Measurements from ENCODE around the gene RNASEH1. TPM values are rescaled to one million over a fixed set of nuclear protein-coding genes. Genes with fewer than 3 reads are reported as not detected.

The RNASEH1 gene
- total and polyA plus RNA-seq, 2 of the 4 experiments (the other 2 are of a cell fraction) = 23.5 to 23.7 TPM

- H2BK5ac ChIP-seq (ENCODE audit: low read depth, low read length, poor library complexity, severe bottlenecking) = no peak overlapping the region
- H3K14ac ChIP-seq (replicated peaks; ENCODE audit: low read depth, low read length) = no peak overlapping the region
- POLR2A ChIA-PET (ENCODE audit: unreplicated experiment) = no interaction called here
- no peak overlapping the region for H2BK20ac ChIP-seq (ENCODE audit: low read depth, low read length)
- no peaks in the 10 kb centered on the region for H3K9me3 ChIP-seq (ENCODE audit: control insufficient read depth, insufficient read depth, low read length)
- no peak overlapping the region for H3K4me3 ChIP-seq (ENCODE audit: insufficient read depth, low read depth, low read length)
- H4K20me1 ChIP-seq (ENCODE audit: insufficient read depth, low read length) = no peaks in the 10 kb centered on the region
- no peak overlapping the region for H3K4me2 ChIP-seq (ENCODE audit: low read depth, low read length)
- H3K4me1 ChIP-seq (ENCODE audit: control insufficient read depth, insufficient read depth, low read length) = 0 out of 2 replicates have a peak, but pooled peaks cover 2% of the 10 kb centered on the region
- no peak overlapping the region for H4K5ac ChIP-seq (ENCODE audit: low read depth, low read length)
- no TSS peak for BruUV-seq (replicated peaks)
- no peak overlapping the region for H2BK15ac ChIP-seq (ENCODE audit: low read depth, low read length)
- H4K8ac ChIP-seq (ENCODE audit: low read depth in 2 of 2, low read length in 2 of 2) = no peak overlapping the region
- TF ChIP-seq CTCF (conservative IDR thresholded peaks at IDR 0.05; ENCODE audit: low read depth, low read length) (no peak), POLR2A (IDR thresholded peaks at IDR 0.05; ENCODE audit: low read depth, low read length) (no peak), RFX5 (IDR thresholded peaks at IDR 0.05; ENCODE audit: low read depth, low read length) (no peak), MAZ (IDR thresholded peaks at IDR 0.05; ENCODE audit: borderline replicate concordance, low read depth, low read length) (no peak), SMC3 (IDR thresholded peaks at IDR 0.05; ENCODE audit: low read depth, low read length) (no peak), RCOR1 (IDR thresholded peaks at IDR 0.05; ENCODE audit: insufficient replicate concordance, low read length) (no peak), MAFK (IDR thresholded peaks at IDR 0.05; ENCODE audit: low read depth, low read length) (no peak), ELK1 (IDR thresholded peaks at IDR 0.05; ENCODE audit: borderline replicate concordance, low read depth, low read length) (no peak)
- CTCF ChIA-PET = interaction anchor here (0.7 kb wide), 1 partner anchor 31 kb away, joined by 7 read pairs; no protein-coding TSS in a partner anchor
- in situ Hi-C loops (cut with MboI; ENCODE audit: low sequenced_read_pairs) = no loop called here
- no peaks in the 10 kb centered on the region for H3K27me3 ChIP-seq (ENCODE audit: control insufficient read depth, insufficient read depth, low read length)
- H3K23ac ChIP-seq (ENCODE audit: low read depth, low read length) = no peak overlapping the region
- no CpG with 5 or more reads among the region's 3 CpGs for WGBS, 2 experiments (ENCODE audit: extremely low coverage in 2 of 2, insufficient read length in 1 of 2)
- H3K18ac ChIP-seq (ENCODE audit: low read depth, low read length) = no peak overlapping the region
- no peak overlapping the region for H3K9ac ChIP-seq (ENCODE audit: low read depth, low read length)
- peaks cover 14% of the 10 kb centered on the region for H3K36me3 ChIP-seq (ENCODE audit: control insufficient read depth, insufficient read depth, low read length)
- no peak overlapping the region for H3K4ac ChIP-seq (ENCODE audit: low read depth, low read length)
- ATAC-seq (ENCODE audit: low read depth) = no peak
- no peak overlapping the region for H4K91ac ChIP-seq (ENCODE audit: insufficient read depth, low read depth, low read length)
- dilution Hi-C loops (cut with HindIII; ENCODE audit: low sequenced_read_pairs, unreplicated experiment) = no loop called here
- no peak overlapping the region for H3K56ac ChIP-seq (ENCODE audit: extremely low read depth, insufficient read depth, low read length)
- H2AK9ac ChIP-seq (replicated peaks; ENCODE audit: low read depth, low read length, poor library complexity) = no peak overlapping the region
- peaks cover 5% of the 10 kb centered on the region; the same call in 1 of the 2 replicates for H3K9me1 ChIP-seq (ENCODE audit: insufficient read depth, low read length)
- intact Hi-C loops (cut with micrococcal nuclease) = no loop called here
- no peak overlapping the region for H2BK120ac ChIP-seq (ENCODE audit: low read depth, low read length)
- H2AK5ac ChIP-seq (ENCODE audit: low read depth, low read length) = no peak overlapping the region
- no peak overlapping the region for H3K27ac ChIP-seq (ENCODE audit: insufficient read depth, low read length)
- H3K79me1 ChIP-seq (ENCODE audit: low read depth in 1 of 2, low read length in 2 of 2) = peaks cover 26 to 39% of the 10 kb centered on the region in 2 experiments
- H2AFZ ChIP-seq (replicated peaks; ENCODE audit: low read length, poor library complexity) = no peak overlapping the region
- no peak for DNase-seq
These were observed 41.3 kb downstream of the RNASEH1 start for GRCh38 chr2:3516831-3517230.
